ENCODE data around the gene MUC6.
"Not testable (repeated sequence)": the region's sequence is repeated elsewhere in the genome, so short reads cannot be mapped to it uniquely, and the experiment has no call there.

Gene MUC6

DNA sequence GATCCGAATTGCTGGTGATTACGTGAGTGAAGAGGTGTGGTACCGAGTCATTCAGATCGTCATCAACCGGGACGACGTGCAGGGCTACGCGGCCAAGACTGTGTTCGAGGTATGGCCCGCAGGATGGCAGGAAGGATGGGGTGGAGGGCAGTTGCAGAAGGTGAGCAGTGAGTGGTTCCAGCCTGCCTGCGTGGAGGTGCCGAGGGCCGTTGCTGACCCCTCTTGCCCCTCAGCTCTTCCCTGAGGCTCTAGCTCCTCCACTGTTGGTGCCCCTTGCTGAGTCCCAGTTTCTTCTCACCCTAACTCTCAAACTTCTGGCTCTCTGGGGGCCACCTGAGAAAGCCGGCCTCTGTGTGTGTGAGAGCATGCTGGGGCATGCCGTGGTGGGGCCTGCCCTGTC, 43.9 kb downstream of the MUC6 start:
- no peak for FAIRE-seq
- DNase-seq (ENCODE audit: insufficient read length, low spot score): no peak

DNA sequence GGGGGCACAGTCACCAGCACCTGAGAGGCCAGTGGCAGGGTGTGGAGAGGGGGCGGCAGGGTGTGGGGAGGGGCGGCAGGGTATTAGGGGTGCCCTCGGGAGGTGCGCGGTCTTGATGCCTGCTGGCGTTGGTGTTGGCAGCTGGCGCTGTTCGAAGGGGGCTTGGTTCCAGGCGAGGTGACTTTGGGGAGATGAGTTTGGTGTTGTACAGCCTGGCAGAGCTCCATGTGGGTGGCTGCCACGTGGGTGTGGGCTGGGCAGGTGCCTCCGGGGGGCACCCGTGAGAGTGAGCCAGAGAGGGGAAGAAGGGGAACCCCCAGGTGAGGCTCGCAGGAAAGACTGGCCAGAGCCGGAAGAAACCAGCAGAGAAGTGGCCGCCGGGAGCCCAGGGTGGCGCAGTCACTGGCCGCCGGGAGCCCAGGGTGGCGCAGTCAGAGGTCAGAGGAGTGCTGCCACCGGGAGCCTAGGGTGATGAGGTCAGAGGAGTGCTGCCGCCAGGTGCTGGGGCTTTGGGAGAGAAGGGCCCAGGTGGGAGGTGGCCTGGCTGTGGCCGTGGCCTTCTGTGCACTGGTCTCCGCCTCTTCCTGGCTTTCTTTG, 44.7 kb downstream of the MUC6 start:
- no peak for FAIRE-seq

GRCh38 chr11:991034-991433, 45.5 kb downstream of the MUC6 start:
- DNase-seq (ENCODE audit: insufficient read length, low spot score): no peak
- no peak for FAIRE-seq

More for the DNA sequence above, 44.7 kb downstream of the MUC6 start:
- DNase-seq (ENCODE audit: insufficient read length, low spot score): no peak

- DNase-seq (ENCODE audit: insufficient read length, low spot score): no peak
- no peak for FAIRE-seq
Observed at GRCh38 chr11:990101-990500, 46.4 kb downstream of the MUC6 start.

DNA sequence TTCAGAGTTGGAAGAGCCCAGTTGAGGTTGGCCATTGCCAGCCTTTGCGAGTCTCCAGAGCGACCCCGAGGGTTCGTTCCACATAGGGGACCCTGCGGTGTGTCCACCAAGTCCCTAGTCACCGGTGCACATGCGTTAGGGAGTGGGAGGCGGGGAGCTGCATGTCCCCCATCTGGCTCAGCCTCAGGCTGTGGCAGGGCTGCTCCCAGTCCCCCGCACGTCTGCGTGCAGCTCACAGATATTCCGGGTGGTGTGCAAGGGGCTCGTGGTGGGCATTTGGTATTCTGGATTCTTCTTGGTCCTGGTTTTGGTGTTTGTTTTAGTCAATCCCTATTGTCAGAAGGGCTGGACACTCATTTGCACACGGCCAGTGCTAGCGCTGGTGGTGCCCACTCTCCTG, 48.8 kb downstream of the MUC6 start:
- DNase-seq (ENCODE audit: insufficient read length, low spot score) (no peak), FAIRE-seq (no peak)

DNA sequence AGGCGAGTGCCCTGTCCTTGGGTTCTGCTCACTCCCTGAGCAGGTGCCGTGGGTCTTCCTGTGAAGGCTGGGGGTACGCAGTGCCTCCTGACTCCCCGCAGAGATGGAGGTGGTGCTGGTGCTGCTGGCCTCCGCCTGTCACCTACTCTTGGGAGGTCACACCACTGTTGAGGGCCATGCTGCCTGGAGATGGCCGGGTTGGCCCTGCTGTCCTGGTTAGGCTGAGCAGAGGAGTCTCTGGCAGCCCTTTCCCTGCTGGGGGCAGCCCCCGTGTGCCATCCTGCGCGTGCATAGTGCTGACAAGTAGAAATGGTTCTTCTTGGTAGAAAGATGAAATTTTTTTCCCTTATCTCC, 49.6 kb downstream of the MUC6 start:
- FAIRE-seq: no peak
- no peak for DNase-seq (ENCODE audit: insufficient read length, low spot score)

- FAIRE-seq (no peak), DNase-seq (ENCODE audit: insufficient read length, low spot score) (no peak)
Observed at GRCh38 chr11:986270-986951, 50.1 kb downstream of the MUC6 start.

- no peak for DNase-seq (ENCODE audit: insufficient read length, low spot score)
- no peak for FAIRE-seq
Observed at GRCh38 chr11:985848-986247, 50.7 kb downstream of the MUC6 start.

DNA sequence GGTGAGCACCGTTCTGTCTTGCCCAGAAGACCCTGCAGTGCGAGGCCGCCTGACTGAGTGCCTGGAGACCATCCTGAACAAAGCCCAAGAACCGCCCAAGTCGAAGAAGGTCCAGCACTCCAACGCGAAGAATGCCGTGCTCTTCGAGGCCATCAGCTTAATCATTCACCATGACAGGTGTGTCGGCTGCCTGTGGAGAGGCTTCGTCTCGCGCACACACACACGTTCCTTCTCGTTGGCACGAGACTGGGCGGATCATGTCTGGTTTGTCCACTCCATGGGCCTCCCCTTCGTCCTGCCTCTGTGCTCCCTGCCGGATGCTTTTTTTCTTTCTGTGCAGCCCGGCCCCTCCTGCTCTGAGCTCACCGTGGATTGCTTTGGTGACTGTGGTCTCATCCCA, 51.1 kb downstream of the MUC6 start:
- FAIRE-seq: no peak
- DNase-seq (ENCODE audit: insufficient read length, low spot score): no peak

DNA sequence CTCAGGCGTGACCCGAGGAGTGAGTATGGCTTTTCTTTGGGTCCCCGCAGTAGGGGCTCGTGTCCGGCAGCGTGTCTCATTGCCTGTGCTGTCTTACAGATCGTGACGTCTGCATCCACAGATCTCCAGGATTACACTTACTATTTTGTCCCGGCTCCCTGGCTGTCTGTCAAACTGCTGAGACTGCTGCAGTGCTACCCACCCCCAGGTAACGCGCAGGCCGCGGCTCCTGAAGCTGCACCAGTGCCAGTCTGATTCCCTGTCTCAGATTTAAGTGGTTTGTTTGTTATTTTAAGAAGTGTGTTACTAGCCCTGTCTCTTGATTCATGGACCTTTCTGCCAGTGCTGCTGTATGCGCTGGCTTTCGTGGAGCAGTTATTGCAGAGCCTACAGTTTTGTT, 52.0 kb downstream of the MUC6 start:
- FAIRE-seq (no peak), DNase-seq (ENCODE audit: insufficient read length, low spot score) (no peak)

DNA sequence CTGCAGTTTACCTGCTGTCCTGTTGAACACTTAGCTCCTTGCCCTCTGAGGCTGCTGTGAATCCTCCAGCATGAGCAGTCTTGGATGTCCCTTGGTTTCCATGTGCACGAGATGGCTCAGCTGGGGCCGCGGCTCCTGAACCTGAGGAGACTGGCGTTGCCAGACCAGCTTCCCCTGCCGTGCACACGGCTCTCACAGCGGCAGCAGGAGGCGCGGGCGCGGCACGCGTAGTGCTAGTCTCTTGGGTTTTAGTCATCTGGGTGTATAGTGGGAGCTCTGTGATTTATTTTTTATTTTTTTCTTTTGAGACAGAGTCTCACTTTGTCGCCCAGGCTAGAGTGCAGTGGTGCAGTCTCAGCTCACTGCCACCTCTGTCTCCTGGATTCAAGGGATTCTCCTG, 54.8 kb downstream of the MUC6 start:
- FAIRE-seq: no peak
- DNase-seq (ENCODE audit: insufficient read length, low spot score): no peak

DNA sequence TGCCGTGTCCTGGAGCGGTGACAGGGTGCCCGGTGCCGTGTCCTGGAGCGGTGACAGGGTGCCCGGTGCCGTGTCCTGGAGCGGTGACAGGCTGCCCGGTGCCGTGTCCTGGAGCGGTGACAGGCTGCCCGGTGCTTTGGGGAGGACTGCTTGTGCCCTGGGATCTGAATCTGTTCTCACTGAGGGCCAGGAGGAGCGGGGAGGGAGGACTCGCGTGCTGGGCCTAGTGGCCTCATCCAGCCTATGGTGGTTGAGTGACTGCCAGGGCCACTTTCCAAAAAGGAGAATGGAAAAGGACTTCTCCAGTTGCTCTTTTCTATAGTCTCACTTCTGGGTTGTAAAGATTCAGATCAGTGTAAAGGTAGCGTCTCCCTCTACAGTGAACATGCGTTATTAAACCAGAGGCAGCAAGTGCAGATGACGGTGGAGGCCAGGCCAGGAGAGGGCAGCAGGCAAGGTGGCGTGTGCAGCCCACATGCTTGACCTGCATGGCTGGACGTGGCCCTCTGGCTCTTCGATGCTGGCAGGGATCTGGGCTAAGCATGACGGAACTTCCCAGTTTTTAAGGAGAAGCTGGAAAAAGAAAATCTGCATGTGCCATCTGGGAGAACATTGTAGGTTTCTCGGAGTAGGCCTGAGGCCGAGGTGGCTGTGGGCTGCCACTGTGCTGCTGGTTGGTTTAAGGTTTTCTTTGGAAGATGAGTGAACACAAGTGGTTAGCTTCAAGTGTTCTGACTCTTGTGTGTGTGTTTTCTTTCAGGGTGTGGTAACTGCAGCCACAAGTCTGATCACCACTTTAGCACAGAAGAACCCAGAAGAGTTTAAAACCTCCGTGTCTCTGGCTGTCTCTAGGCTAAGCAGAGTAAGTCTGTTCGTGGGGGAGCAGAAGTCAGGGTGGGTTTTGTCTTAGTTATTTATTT, 55.8 kb downstream of the MUC6 start:
- FAIRE-seq: no peak
- no peak for DNase-seq (ENCODE audit: insufficient read length, low spot score)

DNA sequence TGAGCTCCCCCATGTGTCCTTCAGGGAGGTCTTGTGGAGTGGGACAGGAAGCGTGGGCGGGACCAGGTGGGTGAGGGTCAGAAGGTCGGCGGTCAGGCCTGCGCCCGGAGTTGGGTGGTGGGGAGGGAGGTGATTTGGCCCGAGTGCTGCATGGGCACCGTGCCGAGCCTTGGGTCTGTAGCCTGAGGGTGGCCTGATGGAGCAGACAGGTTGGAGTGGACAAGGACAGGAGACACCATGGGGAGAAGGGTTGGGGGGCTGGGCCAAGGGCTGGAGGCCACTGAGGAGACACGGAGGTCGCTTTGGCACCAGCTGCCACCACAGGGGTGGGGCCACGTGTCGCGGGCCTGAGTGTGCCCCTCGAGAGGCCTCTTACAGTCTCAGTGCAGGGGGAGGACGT, 57.7 kb downstream of the MUC6 start:
- FAIRE-seq (no peak), DNase-seq (ENCODE audit: insufficient read length, low spot score) (no peak)

GRCh38 chr11:977830-978720, 58.4 kb downstream of the MUC6 start:
- FAIRE-seq: no peak
- no peak for DNase-seq (ENCODE audit: insufficient read length, low spot score)

- FAIRE-seq: no peak
- DNase-seq (ENCODE audit: insufficient read length, low spot score): no peak
Observed at GRCh38 chr11:976431-977160, 59.9 kb downstream of the MUC6 start.

GRCh38 chr11:975827-976226, 60.7 kb downstream of the MUC6 start:
- FAIRE-seq: no peak

DNA sequence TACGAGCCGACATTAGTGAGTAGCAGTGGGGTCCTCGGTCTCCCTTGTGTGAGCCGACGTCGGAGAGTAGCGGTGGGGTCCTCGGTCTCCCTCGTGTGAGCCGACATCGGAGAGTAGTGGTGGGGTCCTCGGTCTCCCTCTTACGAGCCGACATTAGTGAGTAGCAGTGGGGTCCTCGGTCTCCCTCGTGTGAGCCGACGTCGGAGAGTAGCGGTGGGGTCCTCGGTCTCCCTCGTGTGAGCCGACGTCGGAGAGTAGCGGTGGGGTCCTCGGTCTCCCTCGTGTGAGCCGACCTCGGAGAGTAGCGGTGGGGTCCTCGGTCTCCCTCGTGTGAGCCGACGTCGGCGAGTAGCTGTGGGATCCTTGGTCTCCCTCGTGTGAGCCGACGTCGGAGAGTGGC, 61.1 kb downstream of the MUC6 start:
- FAIRE-seq: not testable (repeated sequence)

More at GRCh38 chr11:975827-976226, 60.7 kb downstream of the MUC6 start:
- DNase-seq (ENCODE audit: insufficient read length, low spot score): no peak

DNA sequence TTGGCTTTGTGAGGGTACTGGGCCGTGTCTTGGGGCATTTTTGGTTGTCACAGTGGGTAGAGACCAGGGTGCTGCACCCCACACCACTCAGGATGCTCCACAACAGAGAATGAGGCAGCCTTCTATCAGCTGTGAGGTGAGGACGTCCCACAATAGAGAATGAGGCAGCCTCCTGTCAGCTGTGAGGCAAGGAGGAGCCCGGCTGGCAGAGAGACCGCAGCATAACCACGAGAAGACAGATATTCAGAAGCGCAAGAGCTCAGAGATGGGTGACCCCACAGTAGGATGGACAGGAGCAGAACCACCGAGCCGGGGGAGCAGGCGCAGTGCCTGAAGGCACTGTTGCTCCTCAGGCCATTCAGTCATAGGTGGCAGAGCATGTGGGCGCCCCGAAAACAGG, 63.3 kb downstream of the MUC6 start:
- FAIRE-seq: no peak
- no peak for DNase-seq (ENCODE audit: insufficient read length, low spot score)

More for the DNA sequence above, 61.1 kb downstream of the MUC6 start:
- not testable (repeated sequence) for DNase-seq (ENCODE audit: insufficient read length, low spot score)

- DNase-seq (ENCODE audit: insufficient read length, low spot score) (no peak), FAIRE-seq (no peak)
Observed at GRCh38 chr11:972523-973211, 63.9 kb downstream of the MUC6 start.

Data from GM19239 (cell line).